Measurements from ENCODE around the gene ATP6V0A1.

ATP6V0A1 gene

GRCh38 chr17:42459256-42459800 is 650 bp downstream of the ATP6V0A1 start:
- Histone ChIP-seq H3K79me2 (ENCODE audit: control insufficient read depth, insufficient read depth, low read length, unreplicated experiment) (peaks cover 22% of the 10 kb centered on the region), H3K27ac (ENCODE audit: low read depth, low read length) (peak overlapping the region; percentile 77), H2AFZ (ENCODE audit: low read length, unreplicated experiment) (peak overlapping the region; percentile 55)

GRCh38 chr17:42459801-42460281 is 1.2 kb downstream of the ATP6V0A1 start:
- peaks cover 22% of the 10 kb centered on the region for H3K79me2 ChIP-seq (ENCODE audit: control insufficient read depth, insufficient read depth, low read length, unreplicated experiment)
- H2AFZ ChIP-seq (ENCODE audit: low read length, unreplicated experiment): no peak overlapping the region
- H3K36me3 ChIP-seq (ENCODE audit: insufficient read depth, low read length): peaks cover 8% of the 10 kb centered on the region; the same call in 1 of the 2 replicates

More at GRCh38 chr17:42459256-42459800, 650 bp downstream of the ATP6V0A1 start:
- Histone ChIP-seq H3K27me3 (ENCODE audit: insufficient read depth, low read length) (no peaks in the 10 kb centered on the region), H3K36me3 (ENCODE audit: insufficient read depth, low read length) (peaks cover 8% of the 10 kb centered on the region; the same call in 1 of the 2 replicates), H3K4me3 (ENCODE audit: low read depth, low read length) (peak overlapping the region; percentile 91), H3K4me1 (ENCODE audit: control insufficient read depth, insufficient read depth, low read length, unreplicated experiment) (peaks cover 33% of the 10 kb centered on the region)

GRCh38 chr17:42460371-42460770 is 1.7 kb downstream of the ATP6V0A1 start:
- Histone ChIP-seq H3K27me3 (ENCODE audit: insufficient read depth, low read length) (no peaks in the 10 kb centered on the region), H3K4me1 (ENCODE audit: control insufficient read depth, insufficient read depth, low read length, unreplicated experiment) (peaks cover 33% of the 10 kb centered on the region), H3K79me2 (ENCODE audit: control insufficient read depth, insufficient read depth, low read length, unreplicated experiment) (peaks cover 22% of the 10 kb centered on the region), H3K4me3 (ENCODE audit: low read depth, low read length) (peak overlapping the region; percentile 91), H3K36me3 (ENCODE audit: insufficient read depth, low read length) (peaks cover 8% of the 10 kb centered on the region; the same call in 1 of the 2 replicates), H3K27ac (ENCODE audit: low read depth, low read length) (peak overlapping the region; percentile 77), H2AFZ (ENCODE audit: low read length, unreplicated experiment) (no peak overlapping the region)

More at GRCh38 chr17:42459801-42460281, 1.2 kb downstream of the ATP6V0A1 start:
- H3K4me3 ChIP-seq (ENCODE audit: low read depth, low read length): peak overlapping the region; percentile 91
- peaks cover 33% of the 10 kb centered on the region for H3K4me1 ChIP-seq (ENCODE audit: control insufficient read depth, insufficient read depth, low read length, unreplicated experiment)
- peak overlapping the region; percentile 77 for H3K27ac ChIP-seq (ENCODE audit: low read depth, low read length)
- H3K27me3 ChIP-seq (ENCODE audit: insufficient read depth, low read length): no peaks in the 10 kb centered on the region

- Histone ChIP-seq H3K79me2 (ENCODE audit: control insufficient read depth, insufficient read depth, low read length, unreplicated experiment) (peaks cover 21% of the 10 kb centered on the region), H3K36me3 (ENCODE audit: insufficient read depth, low read length) (peaks cover 22% of the 10 kb centered on the region), H3K27ac (ENCODE audit: low read depth, low read length) (no peak overlapping the region), H3K4me1 (ENCODE audit: control insufficient read depth, insufficient read depth, low read length, unreplicated experiment) (peaks cover 16% of the 10 kb centered on the region), H2AFZ (ENCODE audit: low read length, unreplicated experiment) (no peak overlapping the region), H3K4me3 (ENCODE audit: low read depth, low read length) (no peak overlapping the region), H3K27me3 (ENCODE audit: insufficient read depth, low read length) (no peaks in the 10 kb centered on the region)
Measured at GRCh38 chr17:42463976-42464400, 5.3 kb downstream of the ATP6V0A1 start.

- Histone ChIP-seq H3K4me1 (ENCODE audit: control insufficient read depth, insufficient read depth, low read length, unreplicated experiment) (peaks cover 9% of the 10 kb centered on the region), H3K36me3 (ENCODE audit: insufficient read depth, low read length) (peaks cover 25% of the 10 kb centered on the region), H3K27ac (ENCODE audit: low read depth, low read length) (no peak overlapping the region), H3K27me3 (ENCODE audit: insufficient read depth, low read length) (no peaks in the 10 kb centered on the region), H2AFZ (ENCODE audit: low read length, unreplicated experiment) (no peak overlapping the region), H3K4me3 (ENCODE audit: low read depth, low read length) (no peak overlapping the region), H3K79me2 (ENCODE audit: control insufficient read depth, insufficient read depth, low read length, unreplicated experiment) (peaks cover 3% of the 10 kb centered on the region)
Measured at GRCh38 chr17:42467889-42468288, 9.2 kb downstream of the ATP6V0A1 start.

- H3K27ac ChIP-seq (ENCODE audit: low read depth, low read length): peak overlapping the region; percentile 84
- H2AFZ ChIP-seq (ENCODE audit: low read length, unreplicated experiment): no peak overlapping the region
- H3K4me3 ChIP-seq (ENCODE audit: low read depth, low read length): no peak overlapping the region
- H3K27me3 ChIP-seq (ENCODE audit: insufficient read depth, low read length): no peaks in the 10 kb centered on the region
- H3K79me2 ChIP-seq (ENCODE audit: control insufficient read depth, insufficient read depth, low read length, unreplicated experiment): no peaks in the 10 kb centered on the region
- H3K4me1 ChIP-seq (ENCODE audit: control insufficient read depth, insufficient read depth, low read length, unreplicated experiment): peaks cover 12% of the 10 kb centered on the region
- peaks cover 27% of the 10 kb centered on the region for H3K36me3 ChIP-seq (ENCODE audit: insufficient read depth, low read length)
Measured at GRCh38 chr17:42472709-42473521, 14.2 kb downstream of the ATP6V0A1 start.

GRCh38 chr17:42474276-42474675 is 15.6 kb downstream of the ATP6V0A1 start:
- Histone ChIP-seq H3K4me3 (ENCODE audit: low read depth, low read length) (no peak overlapping the region), H3K4me1 (ENCODE audit: control insufficient read depth, insufficient read depth, low read length, unreplicated experiment) (peaks cover 12% of the 10 kb centered on the region), H3K27ac (ENCODE audit: low read depth, low read length) (no peak overlapping the region), H3K27me3 (ENCODE audit: insufficient read depth, low read length) (no peaks in the 10 kb centered on the region), H3K79me2 (ENCODE audit: control insufficient read depth, insufficient read depth, low read length, unreplicated experiment) (no peaks in the 10 kb centered on the region), H3K36me3 (ENCODE audit: insufficient read depth, low read length) (peaks cover 22% of the 10 kb centered on the region), H2AFZ (ENCODE audit: low read length, unreplicated experiment) (no peak overlapping the region)

- H3K27me3 ChIP-seq (ENCODE audit: insufficient read depth, low read length): no peaks in the 10 kb centered on the region
- H3K27ac ChIP-seq (ENCODE audit: low read depth, low read length): no peak overlapping the region
- H2AFZ ChIP-seq (ENCODE audit: low read length, unreplicated experiment): no peak overlapping the region
- no peak overlapping the region for H3K4me3 ChIP-seq (ENCODE audit: low read depth, low read length)
- peaks cover 25% of the 10 kb centered on the region for H3K36me3 ChIP-seq (ENCODE audit: insufficient read depth, low read length)
- H3K4me1 ChIP-seq (ENCODE audit: control insufficient read depth, insufficient read depth, low read length, unreplicated experiment): peaks cover 12% of the 10 kb centered on the region
- no peaks in the 10 kb centered on the region for H3K79me2 ChIP-seq (ENCODE audit: control insufficient read depth, insufficient read depth, low read length, unreplicated experiment)
Measured at GRCh38 chr17:42475121-42475520, 16.4 kb downstream of the ATP6V0A1 start.

GRCh38 chr17:42475835-42476234 is 17.2 kb downstream of the ATP6V0A1 start:
- H3K27me3 ChIP-seq (ENCODE audit: insufficient read depth, low read length): no peaks in the 10 kb centered on the region
- no peak overlapping the region for H2AFZ ChIP-seq (ENCODE audit: low read length, unreplicated experiment)
- peaks cover 12% of the 10 kb centered on the region for H3K4me1 ChIP-seq (ENCODE audit: control insufficient read depth, insufficient read depth, low read length, unreplicated experiment)
- H3K36me3 ChIP-seq (ENCODE audit: insufficient read depth, low read length): peaks cover 22% of the 10 kb centered on the region
- no peak overlapping the region for H3K4me3 ChIP-seq (ENCODE audit: low read depth, low read length)
- H3K79me2 ChIP-seq (ENCODE audit: control insufficient read depth, insufficient read depth, low read length, unreplicated experiment): no peaks in the 10 kb centered on the region
- no peak overlapping the region for H3K27ac ChIP-seq (ENCODE audit: low read depth, low read length)

GRCh38 chr17:42476411-42476810 is 17.7 kb downstream of the ATP6V0A1 start:
- Histone ChIP-seq H3K79me2 (ENCODE audit: control insufficient read depth, insufficient read depth, low read length, unreplicated experiment) (no peaks in the 10 kb centered on the region), H3K27ac (ENCODE audit: low read depth, low read length) (no peak overlapping the region), H3K27me3 (ENCODE audit: insufficient read depth, low read length) (no peaks in the 10 kb centered on the region), H3K36me3 (ENCODE audit: insufficient read depth, low read length) (peaks cover 22% of the 10 kb centered on the region), H3K4me3 (ENCODE audit: low read depth, low read length) (no peak overlapping the region), H3K4me1 (ENCODE audit: control insufficient read depth, insufficient read depth, low read length, unreplicated experiment) (peaks cover 12% of the 10 kb centered on the region), H2AFZ (ENCODE audit: low read length, unreplicated experiment) (no peak overlapping the region)
